ENCODE data around the gene FER.

- TF ChIP-seq CTCF (conservative IDR thresholded peaks at IDR 0.05; ENCODE audit: low read depth, low read length) (no peak), EZH2phosphoT487 (IDR thresholded peaks at IDR 0.05; ENCODE audit: borderline replicate concordance, low read length) (no peak)
Measured at GRCh38 chr5:109099081-109099480, 351.4 kb downstream of the FER start.
